NCI-H1105 (cell line): Measurements from ENCODE around the gene HNRNPLL.
"Not testable (repeated sequence)": the region's sequence is repeated elsewhere in the genome, so short reads cannot be mapped to it uniquely, and the experiment has no call there.

Experiments
- DNase-seq: peaks from one replicate; lab custom pipeline; 2025; lab: John Stamatoyannopoulos, UW

Gene HNRNPLL

GRCh38 chr2:38552259-38552658, 50.5 kb downstream of the HNRNPLL start:
- no peak for DNase-seq

DNA sequence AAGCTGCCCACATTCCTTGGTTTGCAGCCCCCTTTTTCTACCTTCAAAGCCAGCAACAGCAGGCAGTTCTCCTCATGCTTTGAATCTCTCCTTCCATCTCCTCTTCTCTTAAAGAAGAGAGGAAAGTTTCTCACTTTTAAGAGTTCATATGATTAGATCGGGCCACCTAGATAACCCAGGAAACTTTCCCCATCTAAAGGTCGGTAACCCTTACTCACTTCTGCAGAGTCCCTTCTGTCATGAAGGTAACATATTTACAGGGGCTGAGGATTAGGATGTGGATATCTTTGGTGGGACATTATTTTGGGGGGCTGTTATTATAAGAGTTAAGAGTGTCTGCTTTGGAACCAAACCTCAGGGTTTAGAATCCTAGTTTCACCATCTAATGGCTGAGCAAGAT, 51.0 kb downstream of the HNRNPLL start:
- no peak for DNase-seq

GRCh38 chr2:38551171-38551570, 51.6 kb downstream of the HNRNPLL start:
- DNase-seq, result no peak

- no peak for DNase-seq
Observed at GRCh38 chr2:38549851-38550250, 52.9 kb downstream of the HNRNPLL start.

DNA sequence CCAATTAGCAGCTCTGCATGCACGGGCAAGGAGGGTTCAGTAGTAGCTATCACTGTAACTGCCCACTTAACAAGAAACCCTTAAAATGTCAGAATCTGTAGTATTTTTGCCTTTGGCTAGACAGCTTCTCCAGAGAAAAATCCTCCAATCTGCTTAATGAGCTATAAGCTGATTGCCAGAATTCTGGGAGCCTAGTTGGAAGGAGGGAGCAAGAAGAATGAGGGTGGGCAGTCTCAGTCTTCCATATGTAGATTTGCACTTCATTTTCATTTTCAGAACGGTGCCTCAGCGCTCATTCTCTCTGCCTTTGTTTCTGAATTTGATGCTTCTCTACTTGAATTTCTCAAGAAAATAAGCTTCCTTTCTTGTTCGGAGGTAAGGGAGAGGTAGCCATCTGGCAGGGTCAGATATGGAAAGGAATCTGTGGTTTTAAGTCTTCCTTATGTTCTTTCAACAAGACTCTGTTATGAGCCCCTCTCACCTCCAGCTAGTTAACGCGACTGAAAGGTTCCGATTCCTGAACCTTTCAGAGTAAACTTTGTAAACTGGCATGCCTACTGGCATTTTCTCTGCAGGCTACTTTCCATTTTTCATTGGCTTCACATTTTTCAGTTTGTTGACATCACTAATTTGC, 53.5 kb downstream of the HNRNPLL start:
- no peak for DNase-seq

GRCh38 chr2:38547791-38548190, 54.9 kb downstream of the HNRNPLL start:
- no peak for DNase-seq

DNA sequence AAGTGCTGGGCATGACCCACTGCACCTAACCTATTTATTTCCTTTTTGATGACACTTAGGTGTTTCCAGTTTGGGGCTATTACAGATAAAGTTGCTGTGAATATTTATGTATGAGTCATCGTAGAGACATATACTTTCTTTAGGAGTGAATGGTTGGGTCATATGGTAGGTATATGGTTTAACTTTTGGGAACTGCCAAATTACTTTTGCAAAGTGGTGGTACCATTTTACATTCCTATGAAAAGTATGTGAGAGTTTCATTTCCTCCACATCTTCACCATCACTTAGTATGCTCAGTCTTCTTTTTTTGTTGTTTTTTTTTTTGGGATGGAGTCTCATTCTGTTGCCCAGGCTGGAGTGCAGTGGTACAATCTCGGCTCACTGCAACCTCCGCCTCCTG, 56.1 kb downstream of the HNRNPLL start:
- DNase-seq, result no peak

DNA sequence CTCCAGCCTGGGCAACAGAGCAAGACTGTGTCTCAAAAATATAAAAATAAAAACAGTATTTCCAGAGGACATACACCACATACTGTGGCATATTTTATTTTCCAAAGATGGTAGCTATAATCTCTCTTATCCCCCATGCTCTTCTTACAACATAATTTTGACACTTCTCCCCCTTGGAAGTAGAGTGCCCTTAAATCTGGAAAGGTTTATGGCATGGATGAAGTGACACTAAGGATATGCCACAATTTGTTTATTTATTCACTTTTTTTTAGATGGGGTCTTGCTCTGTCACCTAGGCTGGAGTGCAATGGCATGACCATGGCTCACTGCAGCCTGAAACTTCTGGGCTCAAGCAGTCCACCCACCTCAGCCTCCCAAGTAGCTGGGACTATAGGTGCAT, 56.7 kb downstream of the HNRNPLL start:
- no peak for DNase-seq

DNA sequence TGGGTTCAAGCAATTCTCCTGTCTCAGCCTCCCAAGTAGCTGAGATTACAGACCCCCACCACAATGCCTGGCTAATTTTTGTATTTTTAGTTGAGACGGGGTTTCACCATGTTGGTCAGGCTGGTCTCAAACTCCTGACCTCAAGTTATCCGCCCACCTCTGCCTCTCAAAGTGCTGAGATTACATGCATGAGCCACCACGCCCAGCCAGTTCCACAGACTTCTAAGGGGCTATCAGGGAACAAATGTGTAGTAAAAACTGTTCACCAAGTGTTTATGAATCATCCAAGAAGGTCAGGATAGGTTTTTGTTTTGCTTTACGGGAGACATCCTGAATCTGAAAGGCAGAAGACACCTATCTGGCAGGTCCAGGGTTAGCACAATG, 60.5 kb downstream of the HNRNPLL start:
- DNase-seq, result not testable (repeated sequence)

GRCh38 chr2:38540580-38541286, 62.0 kb downstream of the HNRNPLL start:
- DNase-seq, result no peak

DNA sequence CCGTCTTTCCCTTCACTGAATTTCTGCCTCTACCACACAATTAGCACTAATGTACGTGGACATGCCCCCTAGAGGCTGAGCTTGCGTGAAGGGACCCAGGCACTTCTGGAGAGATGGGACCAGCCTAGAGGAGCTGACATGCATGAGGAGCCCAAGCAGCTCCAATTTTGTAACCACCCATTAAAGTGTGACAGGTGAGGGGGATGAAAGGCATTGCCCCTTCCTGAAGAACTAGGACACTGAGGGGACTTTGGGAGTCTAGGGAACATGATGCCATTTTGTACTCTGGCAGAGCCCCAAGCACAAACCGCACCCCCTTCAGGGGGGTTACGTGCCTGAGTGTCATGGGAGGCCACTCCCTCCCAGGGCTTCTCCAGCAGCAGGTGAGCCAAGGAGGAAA, 63.6 kb downstream of the HNRNPLL start:
- no peak for DNase-seq

DNA sequence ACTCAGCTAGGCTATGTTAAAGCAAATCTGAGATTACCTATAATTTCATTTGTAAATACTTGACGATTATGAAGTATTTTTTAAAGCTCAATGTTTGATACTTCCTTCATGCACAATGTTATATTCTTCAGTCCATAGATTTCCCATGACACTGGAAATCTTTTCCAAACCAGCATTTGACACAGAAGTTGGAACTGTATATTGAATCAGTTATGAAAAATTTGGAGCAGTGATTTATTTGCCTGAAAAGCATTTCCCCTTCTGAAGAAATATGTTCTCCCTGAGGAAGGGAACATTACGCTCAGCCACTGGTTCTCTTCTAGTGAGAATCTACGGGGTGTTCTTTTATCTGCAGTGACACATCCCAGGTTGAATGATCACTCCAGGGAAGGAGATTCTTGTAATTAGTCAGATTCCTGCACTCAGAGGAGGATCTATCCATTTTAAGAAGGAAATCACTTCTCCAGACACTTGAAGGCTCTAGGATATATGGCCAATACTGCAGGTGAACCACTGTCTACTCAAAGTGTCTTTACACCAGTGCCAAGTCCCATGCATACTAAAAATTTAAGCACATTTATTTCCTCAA, 64.7 kb downstream of the HNRNPLL start:
- DNase-seq, result no peak

GRCh38 chr2:38537296-38537695, 65.4 kb downstream of the HNRNPLL start:
- not testable (repeated sequence) for DNase-seq

- peak; percentile 56 for DNase-seq
Observed at GRCh38 chr2:38535744-38536506, 66.8 kb downstream of the HNRNPLL start.

GRCh38 chr2:38535404-38535743, 67.4 kb downstream of the HNRNPLL start:
- DNase-seq, result no peak

DNA sequence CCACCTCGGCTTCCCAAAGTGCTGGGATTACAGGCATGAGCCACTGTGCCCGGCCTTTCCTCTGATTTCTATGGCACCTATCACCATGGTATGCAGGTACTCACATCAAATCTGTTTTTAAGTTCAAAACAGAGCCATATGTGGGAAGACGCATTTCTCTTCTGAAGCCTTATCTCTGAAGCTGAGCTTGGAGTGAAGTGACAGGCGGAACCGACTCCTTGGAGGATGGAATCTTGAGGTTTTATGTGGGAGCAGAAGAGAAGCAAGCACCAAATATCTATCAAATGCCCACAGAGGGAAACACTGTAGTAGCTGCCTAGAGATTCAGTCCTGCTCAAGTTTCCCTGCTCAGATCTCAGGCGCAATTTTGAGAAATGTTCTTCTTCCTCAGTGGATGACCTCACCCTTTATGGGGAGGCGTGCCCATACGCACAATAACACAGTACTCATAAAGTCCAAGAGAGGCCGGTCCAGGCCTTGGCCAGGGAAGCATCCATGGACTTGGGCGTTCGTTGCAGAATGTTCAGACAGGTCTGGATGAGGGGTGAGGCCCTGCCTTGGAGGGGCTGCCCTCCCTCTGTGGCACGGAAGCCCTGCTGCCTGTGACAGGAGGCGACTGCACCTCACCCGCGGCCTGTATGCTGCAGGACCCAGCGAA, 67.9 kb downstream of the HNRNPLL start:
- DNase-seq, result no peak

- DNase-seq, result no peak
Observed at GRCh38 chr2:38533757-38534545, 68.8 kb downstream of the HNRNPLL start.

GRCh38 chr2:38533180-38533579, 69.5 kb downstream of the HNRNPLL start:
- no peak for DNase-seq

GRCh38 chr2:38532366-38532765, 70.4 kb downstream of the HNRNPLL start:
- no peak for DNase-seq

DNA sequence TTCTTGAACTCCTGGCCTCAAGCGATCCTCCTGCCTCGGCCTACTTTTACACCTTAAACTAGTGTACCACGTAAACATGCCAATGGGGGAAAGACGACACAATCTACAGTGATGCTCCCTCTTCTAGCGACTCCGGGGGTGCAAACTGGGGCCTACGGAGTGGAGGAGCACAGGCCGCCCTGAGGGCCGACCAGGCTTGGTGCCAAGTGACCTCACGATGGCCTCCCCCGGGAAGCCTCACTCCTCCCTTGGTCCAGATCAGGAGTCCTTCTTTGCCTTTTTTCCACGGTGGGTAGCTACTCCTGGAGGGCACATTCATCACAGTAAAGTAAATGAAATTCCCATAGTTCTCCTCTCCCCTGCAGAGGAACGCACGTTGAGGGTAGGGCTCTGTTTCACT, 73.5 kb downstream of the HNRNPLL start:
- no peak for DNase-seq

DNA sequence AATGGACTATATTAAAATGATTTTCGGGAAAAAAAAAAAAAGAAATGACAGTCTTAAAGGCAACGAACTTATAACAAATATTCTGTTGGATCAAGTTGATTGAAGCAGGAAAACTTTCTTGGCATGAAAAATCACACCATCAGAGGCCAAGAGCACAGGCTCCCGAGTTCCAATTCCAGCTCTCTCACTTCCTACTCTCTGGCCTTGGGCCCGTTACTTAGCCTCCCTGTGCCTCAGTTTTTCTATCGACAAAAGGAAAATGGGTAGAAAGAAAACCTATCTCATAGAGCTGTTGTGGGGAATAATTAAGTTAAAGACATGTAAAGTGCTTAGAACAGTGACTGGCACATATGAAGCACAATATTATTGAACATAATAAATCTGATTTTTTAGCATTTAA, 74.2 kb downstream of the HNRNPLL start:
- DNase-seq, result no peak

DNA sequence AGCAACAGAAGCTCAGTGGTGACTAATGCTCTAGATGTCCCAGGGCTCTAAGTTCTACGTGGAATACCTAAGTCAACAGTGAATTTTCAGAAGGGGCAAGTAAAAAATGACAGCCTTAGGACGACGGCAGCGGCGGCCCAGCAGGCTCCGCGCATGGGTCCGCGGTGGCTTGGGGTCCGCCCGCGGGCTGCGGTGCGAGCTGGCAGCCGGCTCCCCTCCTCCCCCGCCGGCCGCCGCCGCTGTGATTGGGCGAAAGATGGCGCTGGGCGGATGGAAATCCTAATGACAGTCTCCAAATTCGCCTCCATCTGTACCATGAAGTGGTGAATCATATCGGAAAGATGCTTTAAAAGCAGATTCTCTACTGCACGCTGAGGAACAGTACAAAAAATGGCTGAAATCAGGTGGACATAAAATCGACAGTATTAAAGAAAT, 74.7 kb downstream of the HNRNPLL start:
- DNase-seq, result peak; percentile 68
